T-cell (primary cell): ENCODE data around the gene BAHD1. TPM values are rescaled to one million over a fixed set of nuclear protein-coding genes. Genes with fewer than 3 reads are reported as not detected.

Source experiments
- ATAC-seq, 4 experiments: fragments of 200-7000 bp in 3 of 4; fragments of 150-1000 bp in 1 of 4; cut with Tn5 transposase; replicated peaks in 1 of 4; 1 replicate in 3 of 4; 2 replicates in 1 of 4; pipeline ENCODE4 v1.10.0; 2021; ENCODE audit warnings: moderate library complexity in 3 of 4, mild to moderate bottlenecking in 2 of 4, moderate number of reproducible peaks in 1 of 4
- CTCF ChIA-PET, 2 donors: fragments of 300-600 bp; sonication (Branson Sonifier 250); formaldehyde crosslinking; loops; one replicate each; lab custom pipeline; 2022; ENCODE audit warnings: antibody characterized with exemption in 2 of 2; lab: Charles Lee
- POLR2A ChIA-PET, 2 donors: fragments of 300-600 bp; sonication (Branson Sonifier 250); formaldehyde crosslinking; loops; one replicate each; lab custom pipeline; 2022; ENCODE audit warnings: antibody characterized with exemption in 2 of 2; lab: Charles Lee
- DNase-seq, 35 experiments: peaks; one replicate each; pipeline versions ENCODE4 v3.0.0 to v3.0.0-alpha.2; 2013 to 2023
- H3K27ac ChIP-seq: one replicate; pipeline ENCODE4 v1.5.1; 2013; ENCODE audit warnings: low read length
- H3K27me3 ChIP-seq, 2 experiments: replicated peaks in 1 of 2; 1 replicate in 1 of 2; 2 replicates in 1 of 2; pipeline versions ENCODE4 v1.6.1 to v1.7.0; 2013; ENCODE audit warnings: low read length in 1 of 2, mixed read lengths in 1 of 2; ENCODE audit not compliant: control insufficient read depth in 2 of 2, insufficient read depth in 2 of 2; ENCODE audit errors: extremely low read depth in 1 of 2
- H3K36me3 ChIP-seq, 2 donors: 1 replicate in 1 of 2; 2 replicates in 1 of 2; pipeline versions ENCODE4 v1.6.1 to v1.7.0; 2013; ENCODE audit warnings: low read length in 1 of 2; ENCODE audit not compliant: control insufficient read depth in 2 of 2, insufficient read depth in 1 of 2; ENCODE audit errors: extremely low read depth in 1 of 2
- H3K4me1 ChIP-seq, 2 experiments: 1 replicate in 1 of 2; 2 replicates in 1 of 2; pipeline versions ENCODE4 v1.6.1 to v1.7.0; 2013; ENCODE audit warnings: low read length in 2 of 2, mixed read lengths in 1 of 2; ENCODE audit not compliant: insufficient read depth in 2 of 2, control insufficient read depth in 1 of 2; ENCODE audit errors: extremely low read depth in 1 of 2
- H3K4me3 ChIP-seq, 2 donors: 1 replicate in 1 of 2; 2 replicates in 1 of 2; pipeline versions ENCODE4 v1.5.1 to v1.7.0; 2013; ENCODE audit warnings: mild to moderate bottlenecking in 2 of 2, low read length in 1 of 2, moderate library complexity in 1 of 2; ENCODE audit not compliant: control insufficient read depth in 1 of 2; ENCODE audit errors: extremely low read depth in 1 of 2
- H3K9me3 ChIP-seq: 2 replicates; pipeline ENCODE4 v1.7.0; 2013
- H3K27ac Mint-ChIP-seq, 2 donors: one replicate each; pipeline ENCODE4 v1.8.0; 2020 to 2021; ENCODE audit warnings: mild to moderate bottlenecking in 2 of 2, mixed read lengths in 2 of 2
- H3K27me3 Mint-ChIP-seq, 2 donors: one replicate each; pipeline ENCODE4 v1.8.0; 2021 to 2022; ENCODE audit warnings: mixed read lengths in 2 of 2
- H3K36me3 Mint-ChIP-seq: one replicate; pipeline ENCODE4 v1.8.0; 2021; ENCODE audit warnings: mixed read lengths
- H3K4me1 Mint-ChIP-seq, 3 donors: one replicate each; pipeline ENCODE4 v1.8.0; 2020 to 2022; ENCODE audit warnings: mixed read lengths in 3 of 3, mild to moderate bottlenecking in 1 of 3
- H3K4me3 Mint-ChIP-seq, 3 donors: one replicate each; pipeline ENCODE4 v1.8.0; 2020 to 2022; ENCODE audit warnings: mild to moderate bottlenecking in 3 of 3, mixed read lengths in 3 of 3, moderate library complexity in 3 of 3
- H3K9me3 Mint-ChIP-seq, 3 donors: one replicate each; pipeline ENCODE4 v1.8.0; 2020 to 2022; ENCODE audit warnings: mixed read lengths in 3 of 3
- WGBS: methylation state at CpG from one replicate; pipeline ENCODE4 v1.1.5; 2013; ENCODE audit warnings: missing lambda C conversion rate; ENCODE audit not compliant: insufficient coverage; 5-methylcytosine and 5-hydroxymethylcytosine counted together
- total RNA-seq, 35 experiments: library from RNA in 6 of 35; stranded (reverse) in 6 of 35; fragments of 120-200 nt in 1 of 35; gene quantifications; one replicate each; pipeline versions ENCODE4 v1.2.1 to v1.2.4 and lab custom pipeline; 2013 to 2026

Gene BAHD1
- total RNA-seq, 5 donors from 2014 or later (not counting 1 experiment from before 2014, with no cell fraction given), result 31.1 to 50.9 (median 48.1) TPM

DNA sequence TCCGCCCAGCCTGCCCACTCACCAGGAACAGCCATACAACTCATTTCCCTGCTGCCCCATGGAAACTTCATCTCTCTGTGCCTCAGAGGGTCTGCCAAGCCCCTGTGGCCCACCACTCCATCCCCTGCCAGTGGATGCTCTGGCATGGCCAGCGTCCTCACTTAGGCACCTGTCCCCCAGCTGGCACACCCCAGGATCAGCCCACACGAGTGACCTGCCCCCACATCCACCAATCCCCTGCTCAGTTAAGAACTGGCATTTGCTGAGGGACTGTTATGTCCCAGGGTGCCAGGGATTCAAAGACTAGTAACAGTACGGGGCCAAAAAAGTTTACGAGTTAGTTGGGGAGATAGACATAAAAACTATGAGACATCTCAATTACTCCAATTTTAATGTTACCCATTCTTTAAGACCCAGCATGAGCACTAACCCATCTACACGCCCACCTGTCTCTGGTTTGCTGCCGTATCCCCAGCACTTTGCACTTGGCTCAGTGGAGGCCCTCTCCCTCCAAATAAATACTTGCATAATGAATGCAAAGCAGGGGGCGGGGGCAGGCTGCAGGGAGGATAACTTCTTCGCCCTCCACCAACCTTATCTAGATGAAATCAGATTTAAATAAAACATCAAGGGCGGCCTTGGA, 11.6 kb upstream of the BAHD1 start:
- H3K27me3 ChIP-seq, result peaks cover 0 to 4% of the 10 kb centered on the region in 2 experiments
- peaks cover 2 to 3% of the 10 kb centered on the region in 2 donors for H3K36me3 ChIP-seq
- peaks cover 12% of the 10 kb centered on the region for H3K36me3 Mint-ChIP-seq
- H3K4me3 Mint-ChIP-seq, result no peak overlapping the region
- no peak overlapping the region for H3K4me3 ChIP-seq
- no peaks in the 10 kb centered on the region for H3K9me3 Mint-ChIP-seq
- 85% methylated on average over 4 of the region's 10 CpGs for WGBS
- no peak overlapping the region for H3K27ac ChIP-seq
- no peak overlapping the region for H3K27ac Mint-ChIP-seq
- DNase-seq (no peak), ATAC-seq (no peak)
- H3K4me1 Mint-ChIP-seq, result peaks cover 0 to under 1% (median 0%) of the 10 kb centered on the region in 3 donors
- H3K9me3 ChIP-seq, result no peaks in the 10 kb centered on the region
- H3K4me1 ChIP-seq, result no peaks in the 10 kb centered on the region
- POLR2A ChIA-PET, result no interaction called here
- no peaks in the 10 kb centered on the region for H3K27me3 Mint-ChIP-seq
- CTCF ChIA-PET, result no interaction called here

DNA sequence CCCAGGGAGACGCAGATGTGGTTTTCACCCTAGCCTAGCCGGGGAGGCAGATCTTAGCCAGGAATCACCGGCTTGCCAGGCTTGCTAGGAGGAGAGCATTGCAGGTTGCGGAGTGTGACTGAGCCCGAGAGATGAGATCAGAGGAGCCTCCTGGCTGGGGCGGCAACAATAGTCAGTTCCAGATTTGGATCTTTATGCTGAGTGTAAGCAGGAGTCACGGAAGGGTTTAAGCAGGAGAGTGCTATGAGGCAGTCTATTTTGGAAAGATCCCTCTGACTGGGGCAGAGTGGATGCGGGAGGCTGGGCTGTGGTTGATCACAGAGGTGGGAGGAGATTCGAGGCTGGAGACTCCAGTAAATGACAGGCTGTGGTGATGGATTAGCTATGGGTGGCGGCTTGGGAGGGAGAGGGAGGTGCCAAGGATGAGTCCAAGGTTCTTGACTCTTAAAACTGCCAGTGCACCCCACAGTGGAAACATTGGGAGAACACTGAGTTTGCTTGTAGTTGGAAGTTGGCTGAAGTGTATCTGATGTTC, 10.4 kb upstream of the BAHD1 start:
- no peak overlapping the region for H3K27ac ChIP-seq
- no peak overlapping the region for H3K4me3 ChIP-seq
- DNase-seq (no peak), ATAC-seq (no peak)
- peaks cover 0 to 6% of the 10 kb centered on the region in 2 experiments for H3K27me3 ChIP-seq
- H3K27me3 Mint-ChIP-seq, result peaks cover 0 to 2% of the 10 kb centered on the region in 2 donors
- H3K9me3 ChIP-seq, result no peaks in the 10 kb centered on the region
- H3K36me3 Mint-ChIP-seq, result peaks cover 8% of the 10 kb centered on the region
- WGBS, result 87% methylated on average over 10 of the region's 10 CpGs
- H3K27ac Mint-ChIP-seq, result no peak overlapping the region
- peaks cover 2 to 3% of the 10 kb centered on the region in 2 donors for H3K36me3 ChIP-seq
- H3K4me1 ChIP-seq, result peaks cover 0 to 3% of the 10 kb centered on the region in 2 experiments
- ChIA-PET POLR2A (no interaction called here), CTCF (interaction anchor here in 1 of 2 donors (0.6 kb wide), 1 partner anchor 32 kb away, joined by 3 read pairs; no protein-coding TSS in a partner anchor)
- H3K4me3 Mint-ChIP-seq, result no peak overlapping the region
- no peaks in the 10 kb centered on the region for H3K9me3 Mint-ChIP-seq
- peaks cover under 1 to 7% (median 3%) of the 10 kb centered on the region in 3 donors for H3K4me1 Mint-ChIP-seq

DNA sequence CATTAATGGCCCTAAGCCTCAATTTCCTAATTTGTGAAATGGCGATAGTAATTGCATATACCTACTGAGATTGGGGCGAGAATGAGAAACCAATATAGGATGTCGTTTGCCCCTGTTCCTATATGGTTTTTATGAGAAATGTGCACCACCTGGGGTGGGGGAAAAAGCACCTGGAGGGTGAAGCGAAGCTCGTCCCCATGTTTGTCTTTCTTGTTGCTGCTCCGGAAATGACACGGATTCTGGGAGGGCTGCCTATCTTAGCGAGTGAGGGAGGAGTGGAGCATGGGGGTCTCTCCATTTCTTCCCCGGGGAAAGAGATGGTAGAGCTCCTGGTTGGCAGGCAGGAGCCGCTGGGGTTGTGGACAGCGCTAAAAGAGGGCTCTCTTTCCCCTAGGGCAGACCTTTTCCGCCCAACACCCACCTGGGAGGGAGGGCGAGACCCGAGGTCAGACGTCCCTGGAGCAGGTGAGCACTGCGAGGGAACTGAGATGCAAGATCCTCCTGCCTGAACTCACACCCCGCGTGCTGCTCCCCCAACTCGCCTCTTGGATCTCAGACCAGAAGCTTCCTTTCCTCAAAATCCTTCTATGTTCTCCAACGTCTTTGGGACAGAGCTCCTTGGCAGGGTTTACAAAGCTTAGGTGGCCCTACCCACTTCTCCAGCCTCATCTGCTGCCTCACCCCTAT, 5.6 kb upstream of the BAHD1 start:
- H3K9me3 ChIP-seq, result no peaks in the 10 kb centered on the region
- ChIA-PET POLR2A (interaction anchor here (0.6 kb wide), 2 partner anchors 87 to 106 kb away, joined by 3 read pairs; no protein-coding TSS in a partner anchor), CTCF (interaction anchor here in 1 of 2 donors (0.5 to 0.6 kb wide), 5 partner anchors 10 to 244 kb away, joined by 3 to 5 read pairs (median 4); no protein-coding TSS in a partner anchor)
- no peaks in the 10 kb centered on the region for H3K36me3 ChIP-seq
- Mint-ChIP-seq H3K27ac (no peak overlapping the region), H3K36me3 (no peaks in the 10 kb centered on the region), H3K4me3 (peak overlapping the region; percentile 60 to 67 (median 60)), H3K27me3 (peaks cover 18 to 32% of the 10 kb centered on the region in 2 donors), H3K9me3 (no peaks in the 10 kb centered on the region), H3K4me1 (peaks cover 30 to 41% (median 33%) of the 10 kb centered on the region in 3 donors)
- H3K27me3 ChIP-seq, result peaks cover 0 to 52% of the 10 kb centered on the region in 2 experiments
- H3K4me3 ChIP-seq, result peak overlapping the region in 1 of 2 donors; percentile 55
- DNase-seq (no peak), ATAC-seq (no peak)
- H3K27ac ChIP-seq, result no peak overlapping the region
- H3K4me1 ChIP-seq, result peaks cover 10 to 41% of the 10 kb centered on the region in 2 experiments
- 55% methylated on average over 16 of the region's 20 CpGs for WGBS

DNA sequence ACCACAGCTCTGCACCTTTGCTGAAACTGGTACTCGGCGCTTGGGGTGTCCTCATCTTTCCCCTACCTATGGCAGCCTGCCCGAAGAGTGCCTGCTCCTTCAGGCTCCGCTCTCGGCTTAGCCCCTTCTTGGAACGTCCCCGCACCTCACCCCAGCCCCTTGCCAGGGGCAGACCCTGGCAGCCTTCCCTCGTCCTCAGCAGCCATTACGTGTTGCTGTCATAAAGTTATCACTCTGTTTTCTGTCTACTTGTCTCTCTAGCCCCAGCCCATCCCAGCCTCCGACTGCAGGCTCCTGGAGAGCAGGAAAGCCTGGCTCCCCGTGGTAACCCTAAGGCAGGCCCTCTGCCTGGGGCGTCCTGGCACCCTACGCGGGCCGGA, 5.1 kb upstream of the BAHD1 start:
- Histone ChIP-seq H3K9me3 (no peaks in the 10 kb centered on the region), H3K36me3 (no peaks in the 10 kb centered on the region), H3K4me3 (peak overlapping the region; percentile 12 to 55), H3K27ac (no peak overlapping the region), H3K4me1 (peaks cover 10 to 44% of the 10 kb centered on the region in 2 experiments), H3K27me3 (peaks cover 0 to 56% of the 10 kb centered on the region in 2 experiments)
- Mint-ChIP-seq H3K4me3 (peak overlapping the region; percentile 60 to 67 (median 60)), H3K27ac (no peak overlapping the region), H3K4me1 (peaks cover 31 to 42% (median 35%) of the 10 kb centered on the region in 3 donors), H3K36me3 (no peaks in the 10 kb centered on the region), H3K9me3 (no peaks in the 10 kb centered on the region), H3K27me3 (peaks cover 18 to 32% of the 10 kb centered on the region in 2 donors)
- 18% methylated on average over 15 of the region's 15 CpGs for WGBS
- POLR2A ChIA-PET, result interaction anchor here in 1 of 2 donors (0.6 kb wide), 1 partner anchor 107 kb away, joined by 3 read pairs; no protein-coding TSS in a partner anchor
- ATAC-seq (peak in 1 of 4 experiments; percentile 20), DNase-seq (no peak)
- CTCF ChIA-PET, result interaction anchor here in 1 of 2 donors (0.5 to 0.6 kb wide), 3 partner anchors 19 to 244 kb away, joined by 4 to 5 read pairs (median 4); no protein-coding TSS in a partner anchor

DNA sequence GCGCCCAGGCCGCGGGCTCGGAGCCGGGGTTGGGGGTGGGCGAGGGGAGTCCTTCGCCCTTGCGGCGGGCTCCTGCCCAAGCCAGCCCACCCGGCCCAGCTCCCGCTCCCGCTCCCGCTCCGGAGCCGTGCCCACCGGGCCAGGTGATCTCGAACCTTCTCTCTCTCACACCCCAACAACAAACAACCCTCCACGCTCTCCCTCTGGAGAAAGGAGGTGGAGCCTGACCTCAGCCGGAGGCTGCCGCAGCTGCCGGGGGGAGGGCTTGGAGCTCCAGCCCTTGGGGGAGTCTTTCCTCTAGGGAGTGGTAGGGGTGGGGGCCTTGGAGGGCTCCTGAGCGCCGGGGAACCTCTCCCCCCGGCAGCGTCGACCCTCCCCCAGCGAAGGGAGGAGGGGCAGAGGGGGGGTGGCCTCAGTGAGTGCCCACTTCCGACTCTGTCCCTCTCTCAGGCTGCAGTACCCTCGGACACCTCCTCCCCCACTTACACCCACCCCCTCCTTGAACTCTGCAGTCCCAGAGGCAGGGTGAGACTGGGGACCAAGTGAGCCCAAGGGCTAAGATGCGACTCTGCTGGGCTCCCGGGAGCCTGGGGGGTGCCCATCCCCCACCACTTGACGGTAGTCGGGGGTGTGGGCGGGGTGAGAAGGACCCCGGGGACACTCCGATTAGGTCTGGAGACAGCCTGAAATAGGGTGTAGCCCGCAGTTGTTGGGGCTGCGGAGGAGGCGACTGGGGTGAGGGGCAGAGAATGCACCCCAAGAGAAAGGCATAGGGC, 4.4 kb upstream of the BAHD1 start:
- H3K27me3 Mint-ChIP-seq, result peaks cover 18 to 32% of the 10 kb centered on the region in 2 donors

More for the DNA sequence above, 4.4 kb upstream of the BAHD1 start:
- H3K4me3 ChIP-seq, result peak overlapping the region; percentile 47 to 55
- ChIA-PET CTCF (interaction anchor here in 1 of 2 donors (0.6 kb wide), 1 partner anchor 213 kb away, joined by 5 read pairs; no protein-coding TSS in a partner anchor), POLR2A (interaction anchor here in 1 of 2 donors (0.5 kb wide), 1 partner anchor 20 kb away, joined by 3 read pairs; no protein-coding TSS in a partner anchor)
- Mint-ChIP-seq H3K4me1 (peaks cover 31 to 42% (median 35%) of the 10 kb centered on the region in 3 donors), H3K27ac (no peak overlapping the region), H3K36me3 (no peaks in the 10 kb centered on the region), H3K4me3 (peak overlapping the region; percentile 66 to 67 (median 67)), H3K9me3 (no peaks in the 10 kb centered on the region)
- ATAC-seq (no peak), DNase-seq (peak in 1 of 35 experiments; percentile 34)
- H3K36me3 ChIP-seq, result no peaks in the 10 kb centered on the region
- H3K4me1 ChIP-seq, result peaks cover 10 to 44% of the 10 kb centered on the region in 2 experiments
- WGBS, result under 1% methylated on average over 11 of the region's 39 CpGs
- no peak overlapping the region for H3K27ac ChIP-seq
- no peaks in the 10 kb centered on the region for H3K9me3 ChIP-seq
- peaks cover 0 to 56% of the 10 kb centered on the region in 2 experiments for H3K27me3 ChIP-seq
